K562 (cell line): ENCODE results near the gene LRRC8A. TPM values are rescaled to one million over a fixed set of nuclear protein-coding genes. Genes with fewer than 3 reads are reported as not detected.

ENCODE experiments used
- CBX2 ChIP-seq: fragments of 200-600 bp; sonication (generic); IDR thresholded peaks from one replicate; pipeline ENCODE4 v1.6.1; 2012; ENCODE audit warnings: mild to moderate bottlenecking, low read length, inconsistent platforms; ENCODE audit not compliant: insufficient read depth, poor library complexity, severe bottlenecking
- COPS2 ChIP-seq: fragments of 450-650 bp; conservative IDR thresholded peaks from 2 replicates; pipeline ENCODE4 v1.6.1; 2016; ENCODE audit warnings: mild to moderate bottlenecking, moderate library complexity
- FOXO4 ChIP-seq: fragments of 450-650 bp; formaldehyde crosslinking; IDR thresholded peaks from 2 replicates; pipeline ENCODE4 v1.4.0; 2020; ENCODE audit warnings: mild to moderate bottlenecking, moderate library complexity
- GTF3C2 ChIP-seq: IDR thresholded peaks from 3 replicates; pipeline ENCODE4 v1.6.1; 2011; ENCODE audit warnings: borderline replicate concordance, mild to moderate bottlenecking, moderate library complexity; ENCODE audit not compliant: insufficient read length; ENCODE audit errors: extremely low read depth
- SNAPC5 ChIP-seq: fragments of 250-450 bp; sonication (Bioruptor Pico); IDR thresholded peaks from 2 replicates; pipeline ENCODE4 v1.8.0; 2021; ENCODE audit warnings: moderate library complexity, mild to moderate bottlenecking, inconsistent platforms
- TAF15 ChIP-seq: fragments of 200-400 bp; formaldehyde crosslinking; IDR thresholded peaks from 2 replicates; pipeline ENCODE4 v1.6.1; 2017; ENCODE audit warnings: mild to moderate bottlenecking, low read depth, low read length, moderate library complexity
- ZBTB40 ChIP-seq, 2 experiments: fragments of 450-650 bp in 1 of 2; sonication (generic) in 1 of 2; formaldehyde crosslinking in 1 of 2; IDR thresholded peaks; 2 replicates each; pipeline versions ENCODE4 v1.7.1 to v1.9.0; 2016 to 2022; ENCODE audit warnings: inconsistent platforms in 1 of 2, mild to moderate bottlenecking in 1 of 2, missing genetic modification reagents in 1 of 2
- ZC3H8 ChIP-seq: fragments of 450-650 bp; IDR thresholded peaks from 2 replicates; pipeline ENCODE4 v1.6.1; 2017
- ZNF121 ChIP-seq: sonication (generic); formaldehyde crosslinking; conservative IDR thresholded peaks from 2 replicates; pipeline ENCODE4 v1.8.0; 2022; ENCODE audit warnings: missing genetic modification reagents
- ZNF717 ChIP-seq: fragments of 250-450 bp; sonication (Bioruptor Pico); IDR thresholded peaks from 2 replicates; pipeline ENCODE4 v1.5.0; 2021
- polyA plus RNA-seq, 8 experiments: library from polyadenylated mRNA; depleted of rRNA in 4 of 8; stranded (reverse) in 5 of 8; unstranded in 3 of 8; fragments of >200 nt; fragmentation: Nextera tagmentation in 2 of 8; fragmentation: Illumina TruSeq in 1 of 8; extraction: Ambion mirVana in 2 of 8; extraction: Trizol in 1 of 8; gene quantifications; 2 replicates each; pipeline versions ENCODE4 v1.2.1 to v1.2.3, GENCODE V29; 2011 to 2014; ENCODE audit warnings: inconsistent platforms in 1 of 8, missing spikeins in 1 of 8
- total RNA-seq, 7 experiments: library from RNA; depleted of rRNA in 6 of 7; stranded (reverse); fragments of >200 nt in 6 of 7; fragmentation: Illumina TruSeq in 2 of 7; extraction: Trizol in 2 of 7; gene quantifications; 2 replicates each; pipeline versions ENCODE4 v1.2.1 to v1.2.3, GENCODE V29; 2011 to 2021; ENCODE audit warnings: low replicate concordance in 1 of 7
- TF ChIP-seq, protein P1 (sequence below): sonication (generic); formaldehyde crosslinking; IDR thresholded peaks from 2 replicates; pipeline ENCODE4 v1.8.0; 2022; ENCODE audit warnings: missing genetic modification reagents, mild to moderate bottlenecking, borderline replicate concordance

The LRRC8A gene
- total and polyA plus RNA-seq, 9 of the 15 experiments (the other 6 are each of a cell fraction or from before 2014, with no cell fraction given) = 2.9 to 24.7 (median 8.9) TPM

GRCh38 chr9:128870128-128870940 is 11.6 kb upstream of the LRRC8A start (continued):
- TF ChIP-seq ZBTB40 (IDR thresholded peaks at IDR 0.05) (peak; percentile 94), ZBTB40 (CRISPR knock-in tag; IDR thresholded peaks at IDR 0.05) (peak; percentile 84), ZNF717 (CRISPR knock-in tag) (no peak), SNAPC5 (CRISPR knock-in tag) (no peak), COPS2 (no peak), ZNF121 (CRISPR knock-in tag) (peak; percentile 99), TAF15 (no peak), GTF3C2 (no peak), ZC3H8 (no peak), FOXO4 (CRISPR knock-in tag) (no peak), CBX2 (no peak)
- TF ChIP-seq, protein P1, sequence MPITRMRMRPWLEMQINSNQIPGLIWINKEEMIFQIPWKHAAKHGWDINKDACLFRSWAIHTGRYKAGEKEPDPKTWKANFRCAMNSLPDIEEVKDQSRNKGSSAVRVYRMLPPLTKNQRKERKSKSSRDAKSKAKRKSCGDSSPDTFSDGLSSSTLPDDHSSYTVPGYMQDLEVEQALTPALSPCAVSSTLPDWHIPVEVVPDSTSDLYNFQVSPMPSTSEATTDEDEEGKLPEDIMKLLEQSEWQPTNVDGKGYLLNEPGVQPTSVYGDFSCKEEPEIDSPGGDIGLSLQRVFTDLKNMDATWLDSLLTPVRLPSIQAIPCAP (CRISPR knock-in tag) = no peak
